HG02588 (cell line): ENCODE data around the gene CYP2J2.
A peak's percentile ranks its signal among the peaks of the same experiment; 100 is the strongest.
"Not testable (repeated sequence)": the region's sequence is repeated elsewhere in the genome, so short reads cannot be mapped to it uniquely, and the experiment has no call there.

ENCODE experiments used
- ATAC-seq: cut with Tn5 transposase; IDR thresholded peaks from one replicate; pipeline ENCODE4 v1.9.1; 2021; ENCODE audit warnings: mild to moderate bottlenecking, moderate library complexity; ENCODE audit not compliant: unreplicated experiment

CYP2J2 gene

DNA sequence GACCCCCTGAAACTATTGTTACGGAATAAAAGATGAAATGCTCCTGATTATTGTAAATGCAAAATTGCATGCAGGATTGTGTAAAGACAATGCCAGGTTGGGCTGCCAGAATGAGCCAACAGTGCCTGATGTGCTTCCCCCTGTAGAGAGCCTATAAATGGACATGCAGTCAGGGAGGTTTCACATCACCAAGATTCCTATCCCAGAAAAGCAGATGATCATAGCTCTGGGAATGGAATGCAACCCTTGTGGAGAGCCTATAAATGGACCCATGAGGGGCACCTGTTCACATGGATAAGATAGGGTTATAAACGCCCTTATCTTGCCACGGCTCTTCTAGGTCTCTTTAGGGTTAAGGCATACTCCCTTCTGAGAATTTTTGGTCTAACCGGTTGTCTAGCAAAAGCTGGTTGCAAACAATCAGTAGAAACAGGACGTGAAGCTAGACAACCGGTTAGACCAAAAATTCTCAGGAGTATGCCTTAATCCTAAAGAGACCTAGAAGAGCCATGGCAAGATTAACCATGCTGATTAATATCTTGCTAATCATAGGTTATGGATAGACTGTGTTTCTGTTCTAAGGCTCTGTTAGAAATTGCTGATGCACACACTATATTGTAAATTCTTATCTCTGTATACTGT lies 5.2 kb downstream of the CYP2J2 start:
- ATAC-seq, result not testable (repeated sequence)

DNA sequence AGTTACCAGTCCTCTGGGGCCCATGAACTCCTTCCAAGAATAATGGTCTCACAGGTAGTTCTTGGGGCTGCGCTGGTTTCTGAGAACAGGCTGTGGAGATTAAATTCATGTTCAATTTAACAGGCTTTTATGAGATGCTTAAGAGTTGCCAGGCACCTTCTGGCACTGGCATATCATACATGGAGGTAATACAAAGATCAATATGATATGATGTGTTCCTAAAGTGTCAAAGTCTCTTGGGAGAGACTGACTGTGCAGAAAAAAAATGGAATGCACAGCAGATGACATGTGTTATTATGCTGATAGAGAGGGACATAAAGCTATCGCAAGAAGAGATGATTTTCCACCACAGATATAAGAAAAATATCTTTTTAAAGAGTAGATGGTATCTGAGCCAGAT lies 6.8 kb downstream of the CYP2J2 start:
- no peak for ATAC-seq

DNA sequence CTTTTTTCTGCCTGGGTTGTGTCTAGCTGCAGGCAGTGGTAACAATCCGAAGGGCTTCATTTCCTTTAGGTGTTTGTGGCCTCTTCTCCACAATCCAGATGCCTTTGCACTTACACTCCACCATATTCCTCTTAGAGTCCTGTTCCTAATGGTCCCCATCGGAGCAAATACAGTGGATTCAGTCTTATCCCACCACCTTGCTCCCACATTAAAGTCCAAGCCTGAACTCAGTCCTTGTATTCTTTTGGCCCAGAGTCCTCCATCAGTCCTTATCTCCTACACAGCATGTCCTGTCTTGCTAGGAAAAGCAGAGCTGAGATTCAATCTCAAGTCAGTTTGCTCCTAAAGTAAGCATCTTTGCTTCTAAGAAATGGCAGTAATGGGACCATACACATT lies 8.8 kb downstream of the CYP2J2 start:
- no peak for ATAC-seq

GRCh38 chr1:59917026-59917784 lies 9.4 kb downstream of the CYP2J2 start:
- ATAC-seq, result no peak

- ATAC-seq, result no peak
Observed at GRCh38 chr1:59915516-59915915, 11.1 kb downstream of the CYP2J2 start.

- not testable (repeated sequence) for ATAC-seq
Observed at GRCh38 chr1:59914791-59915286, 11.7 kb downstream of the CYP2J2 start.

GRCh38 chr1:59908682-59909081 lies 17.9 kb downstream of the CYP2J2 start:
- no peak for ATAC-seq

- no peak for ATAC-seq
Observed at GRCh38 chr1:59908084-59908483, 18.5 kb downstream of the CYP2J2 start.

DNA sequence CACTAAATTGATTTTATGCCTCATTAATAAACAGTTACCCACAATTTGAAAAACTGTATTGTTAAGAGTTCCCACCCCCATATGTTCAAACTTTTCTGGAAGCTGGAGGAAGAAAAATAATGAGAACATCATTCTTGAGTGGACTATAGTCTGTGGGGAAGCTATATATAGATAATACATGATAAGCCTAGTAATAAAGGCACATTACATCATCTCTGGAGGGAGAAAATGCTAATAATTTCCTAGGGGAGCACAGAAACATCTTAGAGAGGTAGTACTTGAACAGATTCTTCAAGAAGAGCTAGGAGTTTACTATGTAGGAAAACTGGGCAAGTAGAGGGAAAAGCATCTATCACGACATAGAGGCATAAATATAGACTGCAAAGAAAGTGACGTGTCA lies 19.6 kb downstream of the CYP2J2 start:
- ATAC-seq, result no peak

- peak; percentile 91 for ATAC-seq
Observed at GRCh38 chr1:59903141-59903754, 23.3 kb downstream of the CYP2J2 start.

GRCh38 chr1:59901770-59902388 lies 24.7 kb downstream of the CYP2J2 start:
- ATAC-seq, result no peak

GRCh38 chr1:59900640-59901039 lies 25.9 kb downstream of the CYP2J2 start:
- ATAC-seq, result no peak

- no peak for ATAC-seq
Observed at GRCh38 chr1:59898927-59899326, 27.6 kb downstream of the CYP2J2 start.

DNA sequence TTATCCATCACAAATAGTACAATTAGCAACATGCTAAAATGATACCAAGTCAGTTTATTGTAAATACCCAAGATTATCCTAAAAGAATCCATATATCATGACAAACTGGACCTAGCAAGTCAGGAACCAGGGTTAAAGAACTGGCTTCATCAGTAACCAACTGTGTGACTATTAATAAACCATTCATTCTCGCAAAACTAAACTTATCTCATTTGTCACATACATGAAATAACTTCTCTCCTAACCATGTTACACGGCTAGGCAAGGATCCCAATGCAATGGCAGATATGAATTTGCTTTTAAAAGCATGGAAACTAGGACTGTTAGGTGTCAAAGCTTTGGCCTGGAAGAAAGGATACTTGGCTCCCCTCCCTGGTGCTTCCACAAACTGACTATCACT lies 29.4 kb downstream of the CYP2J2 start:
- ATAC-seq, result no peak

DNA sequence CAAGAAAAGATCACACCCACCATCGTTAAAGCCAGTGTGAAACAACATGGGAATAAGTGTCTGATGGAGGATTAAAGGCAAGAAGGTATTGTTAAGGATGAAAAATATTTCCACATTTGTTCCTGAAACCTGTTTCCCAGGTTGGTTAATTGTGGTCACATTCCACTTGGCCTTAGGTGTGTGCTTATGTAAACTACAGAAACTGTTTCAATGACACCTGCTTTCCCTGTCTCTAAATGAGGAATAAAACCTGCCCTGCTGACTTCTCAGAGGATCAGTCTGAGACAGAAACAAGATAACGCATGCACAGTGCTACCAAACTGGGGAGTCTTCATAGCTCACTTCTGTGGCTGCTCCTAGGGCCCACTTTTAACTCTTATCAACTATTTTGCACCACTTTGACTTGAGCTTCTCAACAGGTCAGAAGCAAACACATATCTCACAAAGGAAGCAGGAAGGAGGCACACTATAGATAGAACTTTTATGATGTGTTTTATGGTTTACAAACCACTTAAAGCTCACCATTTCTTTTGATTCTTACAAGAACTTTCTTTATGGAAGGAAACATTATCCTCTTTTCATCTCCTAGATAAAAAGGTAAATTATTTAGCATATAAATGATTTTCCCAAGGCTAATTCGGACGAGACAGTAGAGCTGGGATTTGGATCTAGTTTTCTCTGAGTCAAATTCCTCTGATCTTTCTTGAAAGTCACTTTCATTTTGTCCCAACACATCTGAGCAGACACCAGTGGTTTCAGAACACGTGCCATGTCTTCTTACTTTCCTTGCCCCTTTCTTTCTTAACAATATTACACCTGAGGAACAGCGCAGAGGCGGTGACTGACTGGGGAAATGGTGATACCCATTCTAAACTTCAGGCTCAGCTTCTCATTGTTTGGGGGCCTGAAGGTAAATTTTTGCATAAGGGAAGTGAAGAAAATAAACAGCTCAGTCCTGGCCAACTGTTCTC lies 33.4 kb downstream of the CYP2J2 start:
- ATAC-seq, result no peak

DNA sequence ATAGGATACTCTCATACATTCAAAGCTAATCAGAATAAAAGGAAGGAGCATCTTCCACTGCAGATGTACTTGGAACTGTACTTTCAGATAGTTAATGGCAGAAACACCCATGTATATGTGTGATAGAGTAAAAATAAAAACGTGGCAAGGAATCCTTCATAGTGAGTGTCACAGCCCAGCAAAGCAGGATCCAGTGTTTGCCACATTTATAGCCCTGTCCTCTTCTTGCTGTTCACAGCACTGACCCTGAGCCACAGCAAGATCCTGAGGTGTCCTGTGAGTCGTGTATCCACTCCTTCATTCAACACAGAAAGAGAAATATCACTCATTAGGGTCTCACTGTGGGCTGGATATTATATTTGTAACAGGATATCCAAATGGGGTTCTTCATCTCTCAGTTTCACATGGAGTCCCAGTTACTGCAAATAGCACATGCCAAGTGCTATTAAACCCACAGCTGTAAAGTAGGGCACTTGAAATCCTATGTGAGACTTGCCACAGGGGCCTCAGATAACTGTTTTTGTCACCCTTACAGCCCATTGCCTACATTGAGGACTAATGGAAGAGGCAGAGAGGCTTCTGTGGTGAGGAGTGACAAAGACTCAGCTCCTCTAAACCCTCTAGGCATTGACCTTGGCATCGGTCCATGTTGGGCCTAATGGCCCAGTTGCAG lies 41.3 kb downstream of the CYP2J2 start:
- no peak for ATAC-seq

GRCh38 chr1:59880735-59881134 lies 45.8 kb downstream of the CYP2J2 start:
- no peak for ATAC-seq

GRCh38 chr1:59879996-59880505 lies 46.5 kb downstream of the CYP2J2 start:
- no peak for ATAC-seq

DNA sequence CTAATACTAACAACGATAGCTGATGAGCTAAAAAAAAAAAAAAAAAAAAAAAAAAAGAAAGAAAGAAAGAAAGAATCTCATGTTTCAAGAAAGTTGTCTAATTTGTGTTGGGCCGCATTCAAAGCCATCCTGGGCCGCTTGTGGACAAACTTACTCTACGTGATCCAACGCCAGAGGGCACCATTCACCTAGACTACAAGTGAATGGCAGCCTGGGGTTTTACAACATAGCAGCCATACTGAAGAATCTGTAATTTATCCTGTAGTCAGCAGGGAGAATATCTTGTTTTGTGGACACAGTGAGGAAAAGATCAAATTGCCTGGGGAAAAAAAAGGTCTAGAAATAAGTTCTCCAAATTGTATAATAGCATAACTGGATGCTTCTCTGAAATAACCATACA lies 47.0 kb downstream of the CYP2J2 start:
- no peak for ATAC-seq

- ATAC-seq, result no peak
Observed at GRCh38 chr1:59878370-59878769, 48.2 kb downstream of the CYP2J2 start.
